CD4-positive, alpha-beta T cell treated with Interleukin-2 at 100 ng/mL for 4 hours (primary cell): ENCODE results near the gene FAM120C.
A peak's percentile ranks its signal among the peaks of the same experiment; 100 is the strongest.

ENCODE experiments used
- DNase-seq: peaks from one replicate; pipeline ENCODE4 v3.0.0-alpha.2; 2020; ENCODE audit warnings: low spot score

FAM120C gene

DNA sequence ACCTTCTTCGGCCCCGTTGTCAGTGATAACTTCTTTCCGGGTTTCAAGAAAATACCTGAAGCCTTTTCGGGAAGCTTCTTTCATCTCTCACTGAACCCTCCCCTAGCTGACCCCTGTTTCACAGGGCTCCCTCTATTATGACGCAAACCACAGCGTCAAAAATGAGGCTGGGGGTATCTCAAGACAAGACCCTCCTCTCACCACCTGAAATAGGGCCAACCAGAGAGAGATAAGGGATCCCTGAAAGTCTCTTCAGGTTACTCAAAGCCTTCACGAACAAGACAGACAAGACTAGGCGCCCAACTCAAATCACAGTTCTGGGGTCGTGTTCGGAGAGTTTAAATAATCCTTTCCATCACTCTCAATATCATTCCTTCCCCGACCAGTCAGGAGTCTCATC lies 140.0 kb downstream of the FAM120C start:
- DNase-seq, result no peak

DNA sequence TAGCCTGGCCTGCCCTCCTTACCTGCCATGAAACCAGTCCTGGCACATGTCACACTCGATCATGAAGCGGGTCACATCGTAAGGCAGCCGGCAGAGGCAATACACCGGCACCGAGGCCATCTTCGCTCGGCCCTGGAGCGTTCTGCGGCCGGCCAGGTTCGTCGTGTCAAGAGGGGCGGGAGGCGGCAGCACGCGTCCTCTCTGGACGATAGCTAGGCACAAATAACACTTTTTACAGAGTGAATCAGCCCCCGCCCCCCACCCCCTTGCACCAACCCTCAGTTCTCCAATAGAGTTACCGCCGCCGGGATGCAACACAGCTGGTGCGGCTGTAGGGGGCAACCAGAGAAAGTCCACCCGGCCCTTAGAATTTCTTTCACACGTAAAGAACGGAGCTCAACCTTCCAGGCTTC lies 140.4 kb downstream of the FAM120C start:
- DNase-seq, result peak; percentile 40

GRCh38 chrX:54030329-54030728 lies 152.7 kb downstream of the FAM120C start:
- no peak for DNase-seq

DNA sequence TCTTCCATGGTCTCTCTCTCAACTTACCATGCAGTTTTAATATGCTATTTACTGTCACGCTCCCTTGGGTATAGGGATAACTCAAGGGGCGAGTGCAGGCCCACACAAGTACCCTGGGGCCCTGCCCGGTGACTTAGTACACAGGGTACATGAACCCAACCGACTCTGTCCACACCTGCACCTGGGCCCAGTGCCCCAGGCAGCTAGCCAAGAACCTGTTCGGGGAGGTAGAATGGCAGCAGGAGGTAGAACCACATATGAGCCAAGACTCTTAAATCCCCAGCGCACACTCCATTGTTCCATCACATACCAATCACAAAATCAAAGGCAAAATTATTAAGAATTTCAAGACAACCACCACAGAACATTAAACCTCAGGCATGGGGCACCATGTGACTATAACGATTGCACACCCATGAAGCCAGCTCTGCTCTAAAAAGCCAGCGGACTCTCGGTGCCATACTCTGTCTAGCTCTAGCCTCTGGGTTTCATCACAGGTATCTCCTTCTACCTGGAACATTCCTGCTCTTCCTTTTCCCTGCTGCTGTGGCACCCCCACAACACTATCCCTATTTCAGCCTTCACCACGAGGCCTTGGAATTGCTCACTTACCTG lies 153.4 kb downstream of the FAM120C start:
- no peak for DNase-seq

GRCh38 chrX:54024350-54024749 lies 158.7 kb downstream of the FAM120C start:
- DNase-seq, result no peak
